HG03060 (cell line): Measurements from ENCODE around the gene PAWR.
"Not testable (repeated sequence)": the region's sequence is repeated elsewhere in the genome, so short reads cannot be mapped to it uniquely, and the experiment has no call there.

Experiments
- ATAC-seq: cut with Tn5 transposase; IDR thresholded peaks from one replicate; pipeline ENCODE4 v1.9.1; 2021; ENCODE audit warnings: low read depth, moderate number of reproducible peaks; ENCODE audit not compliant: unreplicated experiment

The PAWR gene

DNA sequence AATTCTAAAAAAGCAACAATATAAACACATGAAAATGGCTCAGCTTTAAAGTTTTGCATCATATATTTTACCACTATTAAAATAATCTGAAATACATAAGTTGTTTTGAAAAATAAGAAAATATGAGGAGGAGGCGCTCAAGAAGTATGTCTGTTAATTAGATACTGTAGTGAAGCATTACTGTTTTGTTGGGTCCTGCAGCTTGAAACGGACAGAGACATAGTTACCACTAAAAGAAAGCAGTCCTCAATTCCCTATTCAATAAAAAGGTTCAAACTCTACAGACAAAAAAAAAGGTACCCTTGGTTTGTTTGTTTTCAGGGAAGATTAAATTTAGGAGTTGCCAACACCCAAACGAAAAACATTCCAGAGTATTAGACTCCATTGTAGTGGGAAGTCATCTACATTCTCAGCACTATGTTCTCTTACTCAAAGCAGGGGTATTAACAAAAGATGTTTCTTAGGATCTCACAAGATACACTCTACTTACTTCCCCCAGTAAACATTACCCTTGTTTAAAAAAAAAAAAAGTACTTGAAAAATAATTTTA lies 3.0 kb downstream of the PAWR start:
- no peak for ATAC-seq

DNA sequence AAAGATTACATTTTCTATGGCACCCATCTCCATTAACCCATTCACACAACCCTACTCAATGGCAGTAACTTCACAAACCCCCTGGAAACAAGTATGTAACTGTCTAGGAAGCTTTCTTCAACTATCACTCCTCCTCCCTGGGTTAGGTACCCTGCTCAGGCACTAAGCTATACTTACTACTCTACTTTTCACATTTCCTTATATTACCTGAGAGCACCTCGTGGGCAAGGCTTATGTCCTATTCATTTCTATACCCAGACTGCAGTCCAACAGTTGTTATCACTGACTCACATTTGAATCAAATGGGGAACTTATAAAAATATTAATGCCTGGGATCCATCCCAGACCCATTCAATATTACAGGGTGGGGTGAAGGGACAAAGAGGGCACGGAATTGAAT lies 4.6 kb downstream of the PAWR start:
- no peak for ATAC-seq

DNA sequence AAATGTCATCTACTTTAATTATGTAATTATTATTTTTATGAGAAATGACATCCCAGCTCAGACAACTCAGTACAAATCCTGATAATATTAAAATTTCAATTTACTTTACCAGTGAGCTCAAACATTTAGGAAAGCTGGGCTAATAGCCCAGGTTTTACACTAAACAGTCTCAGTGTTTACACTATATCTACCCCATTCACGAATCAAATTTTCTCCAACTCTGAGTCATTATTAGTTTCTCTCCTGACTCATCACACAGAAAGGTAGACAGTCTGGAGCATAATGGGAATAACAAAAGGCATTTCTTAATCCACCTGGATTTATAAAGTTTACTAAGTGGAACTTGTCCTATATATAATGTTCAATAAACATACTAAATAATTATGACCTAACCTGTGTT lies 5.7 kb downstream of the PAWR start:
- no peak for ATAC-seq

DNA sequence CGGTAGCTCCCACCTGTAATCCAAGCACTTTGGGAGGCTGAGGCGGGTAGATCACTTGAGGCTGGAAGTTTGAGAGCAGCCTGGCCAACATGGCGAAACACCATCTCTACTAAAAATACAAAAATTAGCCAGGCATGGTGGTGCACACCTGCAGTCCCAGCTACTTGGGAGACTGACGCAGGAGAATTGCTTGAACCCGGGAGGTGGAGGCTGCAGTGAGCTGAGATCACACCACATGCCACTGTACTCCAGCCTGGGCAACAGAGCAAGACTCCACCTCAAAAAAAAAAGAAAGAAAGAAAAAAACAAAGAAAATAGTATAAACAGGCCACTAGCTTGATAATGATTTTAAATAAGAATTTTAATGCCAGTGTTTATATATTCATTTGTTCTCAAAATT lies 6.4 kb downstream of the PAWR start:
- not testable (repeated sequence) for ATAC-seq

DNA sequence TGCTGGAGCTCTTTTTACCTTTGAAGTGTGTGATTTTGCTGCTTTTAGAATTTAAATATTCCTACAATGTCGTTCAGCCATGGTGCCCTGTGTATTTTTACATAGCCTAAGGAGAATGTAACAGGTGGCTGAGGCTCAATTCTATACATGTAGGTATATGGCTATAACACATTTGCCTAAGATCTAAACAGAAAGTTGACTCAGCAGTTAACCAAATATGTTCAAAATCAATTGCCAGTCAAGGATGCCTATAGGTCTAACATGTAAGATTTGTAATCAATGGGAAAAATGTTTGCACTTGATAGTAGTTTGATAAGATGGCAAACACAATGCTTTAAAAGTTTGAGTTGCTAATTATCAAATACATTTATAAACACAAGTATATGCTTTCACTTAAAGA lies 8.2 kb downstream of the PAWR start:
- ATAC-seq, result no peak

DNA sequence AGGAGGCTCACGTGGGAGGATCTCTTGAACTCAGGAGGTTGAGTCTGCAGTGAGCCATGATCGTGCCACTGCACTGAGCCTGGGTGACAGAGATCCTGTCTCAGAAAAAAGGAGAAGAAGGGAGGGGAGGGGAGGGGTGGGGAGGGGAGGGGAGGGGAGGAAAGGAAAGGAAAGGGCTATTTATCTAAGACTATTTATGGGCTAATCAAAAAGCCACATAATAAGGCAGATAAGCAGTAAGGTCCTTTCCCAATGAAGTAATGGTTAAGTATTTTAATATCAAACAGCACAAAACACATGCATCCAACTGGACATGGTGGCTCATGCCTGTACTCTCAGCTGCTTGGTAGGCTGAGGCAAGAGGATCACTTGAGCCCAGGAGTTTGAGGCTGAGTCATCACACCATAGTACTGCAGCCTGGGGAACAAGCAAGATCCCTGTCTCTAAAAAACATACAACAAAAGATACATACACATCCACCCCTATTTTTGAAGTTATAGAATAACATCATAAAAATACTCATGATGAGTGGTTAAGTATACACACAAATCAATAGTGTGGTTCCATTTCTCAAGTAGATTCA lies 9.7 kb downstream of the PAWR start:
- ATAC-seq, result no peak

DNA sequence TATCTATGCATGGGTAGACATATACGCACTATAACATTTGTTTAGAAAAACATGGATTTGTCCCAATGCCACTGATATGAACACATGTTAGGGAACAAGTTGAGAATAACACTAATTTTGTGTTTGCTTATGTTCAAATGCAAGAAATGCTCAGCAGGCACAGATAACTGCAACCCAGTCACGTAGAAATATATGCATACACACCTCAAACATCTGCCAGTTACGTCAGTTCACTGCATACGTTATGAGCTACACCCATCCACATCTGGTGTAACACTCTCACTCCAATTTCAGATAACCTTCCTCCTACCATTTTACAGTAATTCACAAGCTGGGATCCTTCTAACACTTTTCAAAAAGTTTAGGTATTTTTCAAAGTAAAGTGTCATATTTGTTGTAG lies 10.7 kb downstream of the PAWR start:
- ATAC-seq, result no peak

DNA sequence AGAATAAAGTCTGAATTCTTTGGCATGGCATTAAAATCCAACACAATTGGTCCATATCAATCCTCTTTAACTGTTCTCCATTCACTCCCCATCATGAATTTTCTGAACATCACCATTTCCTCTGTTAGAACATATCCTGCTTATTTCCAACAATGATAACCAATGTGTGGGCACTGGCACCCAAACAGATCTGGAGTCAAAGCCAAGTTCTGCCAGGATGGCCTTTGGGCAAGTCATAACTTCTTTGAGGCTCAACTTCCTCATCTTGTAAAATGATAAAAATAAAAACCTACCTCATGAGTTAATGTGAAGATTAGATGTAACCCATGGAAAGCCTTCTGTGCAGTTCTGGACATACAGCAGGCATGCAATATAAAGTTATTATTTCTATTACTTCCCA lies 12.5 kb downstream of the PAWR start:
- ATAC-seq, result no peak

DNA sequence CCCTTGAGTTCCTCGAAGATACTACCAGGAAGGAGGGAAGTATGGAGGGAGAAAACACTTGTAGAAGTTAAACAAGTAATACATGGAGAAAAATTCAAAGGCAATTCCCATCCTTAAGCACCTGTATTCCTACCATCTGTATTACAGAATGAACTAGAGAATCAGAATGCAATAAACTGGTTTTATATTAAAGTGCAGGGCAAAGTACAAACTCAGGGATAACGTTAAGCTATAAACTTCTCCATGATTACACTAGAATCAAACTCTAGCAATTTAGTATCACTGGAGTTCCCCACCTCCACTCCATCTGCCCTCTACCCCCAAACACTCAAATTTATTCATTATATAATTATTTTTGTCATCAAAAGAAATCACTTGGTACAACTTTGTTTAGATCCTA lies 13.1 kb downstream of the PAWR start:
- no peak for ATAC-seq

DNA sequence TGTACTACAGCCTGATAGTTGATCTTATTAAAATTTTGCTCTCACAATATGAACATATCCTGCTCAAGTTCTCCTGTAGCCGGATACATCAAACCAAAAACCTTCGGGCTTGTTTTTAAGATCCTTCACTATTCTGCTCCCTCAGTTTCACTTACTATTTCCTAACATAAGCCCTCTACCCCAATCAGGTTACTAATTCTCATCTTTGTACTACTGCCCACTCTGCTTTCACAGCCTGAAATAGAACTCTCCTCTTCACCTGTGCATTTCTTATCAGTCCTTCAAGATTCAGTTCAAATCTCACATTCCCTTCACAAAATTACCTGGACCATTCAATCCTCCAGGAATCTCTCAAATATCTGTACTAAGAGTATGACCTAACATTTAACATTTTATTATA lies 14.2 kb downstream of the PAWR start:
- ATAC-seq, result no peak

DNA sequence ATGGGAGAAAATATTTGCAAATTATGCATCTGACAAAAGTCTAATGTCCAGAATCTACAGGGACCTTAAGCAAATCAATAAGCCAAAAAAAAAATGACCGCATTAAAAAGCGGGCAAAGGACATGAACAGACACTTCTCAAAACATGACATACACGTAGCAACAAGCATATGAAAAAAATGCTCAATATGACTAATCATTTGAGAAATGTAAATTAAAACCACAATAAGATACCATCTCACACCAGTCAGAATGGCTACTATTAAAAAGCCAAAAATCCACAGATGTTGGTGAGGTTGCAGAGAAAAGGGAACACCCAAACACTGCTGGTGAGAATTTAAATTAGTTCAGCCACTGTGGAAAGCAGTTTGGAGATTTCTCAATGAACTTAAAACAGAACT lies 16.1 kb downstream of the PAWR start:
- no peak for ATAC-seq

DNA sequence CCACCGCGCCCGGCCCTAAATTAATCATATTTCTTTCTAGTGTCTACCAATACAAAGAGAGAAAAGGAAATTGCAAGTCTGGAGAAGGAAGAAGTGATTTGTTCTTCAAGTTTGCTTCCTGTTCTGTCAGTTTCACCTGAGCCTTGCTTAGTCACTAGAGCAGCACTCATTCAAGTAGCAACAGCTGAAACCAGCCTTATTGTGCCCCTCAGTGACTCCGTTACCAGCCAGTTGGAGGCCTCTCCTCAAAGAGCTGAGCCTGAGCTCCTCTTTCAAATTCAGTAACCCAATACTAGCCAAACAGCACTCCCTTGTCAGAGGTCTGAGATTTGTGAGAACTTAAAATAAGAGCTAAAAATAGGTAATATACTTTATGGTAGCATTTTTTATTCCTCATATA lies 17.4 kb downstream of the PAWR start:
- ATAC-seq, result no peak

DNA sequence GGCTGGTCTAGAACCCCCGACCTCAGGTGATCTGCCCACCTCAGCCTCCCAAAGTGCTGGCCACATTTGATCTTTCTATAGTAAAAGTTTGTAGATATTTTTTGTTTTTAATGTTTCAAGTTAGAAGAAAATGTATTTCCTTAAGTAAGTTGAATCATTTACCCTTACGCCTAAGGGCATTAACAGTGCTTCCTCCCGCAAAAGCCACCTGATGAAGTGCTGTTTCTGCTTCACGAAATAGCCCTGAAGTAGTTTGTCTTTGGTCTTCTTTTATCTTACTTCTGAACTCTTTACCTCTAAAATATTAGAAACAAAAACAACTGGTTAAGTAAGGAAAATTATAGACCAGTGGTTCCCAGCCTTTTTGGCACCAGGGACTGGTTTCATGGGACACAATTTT lies 22.7 kb downstream of the PAWR start:
- ATAC-seq, result no peak

DNA sequence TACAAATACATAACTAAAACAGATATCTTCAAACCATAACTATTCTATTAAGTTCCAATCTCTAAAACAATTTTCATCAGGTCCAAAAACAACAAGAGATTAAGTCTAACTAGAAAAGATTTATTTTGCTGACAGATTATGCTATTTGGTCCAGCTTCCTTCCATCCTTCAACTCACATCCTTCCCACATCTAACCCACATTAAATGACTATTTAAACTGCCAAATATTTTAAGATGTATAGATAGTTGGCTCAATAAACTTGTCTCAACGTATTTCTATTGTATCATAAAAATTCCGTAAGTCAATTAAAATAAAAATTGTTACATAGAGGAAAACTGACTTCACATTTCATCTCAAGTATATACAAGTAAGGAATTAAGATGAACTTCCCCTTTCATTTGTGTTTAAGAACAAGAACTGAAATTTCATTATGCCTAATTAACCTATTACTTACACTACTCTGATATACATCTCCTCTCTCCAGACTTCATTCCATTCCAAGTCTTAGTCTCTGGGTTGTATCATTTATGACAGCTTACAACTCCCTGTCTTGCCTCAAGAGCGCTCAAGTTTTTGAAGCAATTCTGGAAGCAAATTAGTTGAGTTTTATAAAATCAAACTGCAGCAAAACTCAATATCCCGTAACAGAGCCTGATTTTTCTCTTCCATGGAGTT lies 25.4 kb downstream of the PAWR start:
- ATAC-seq, result no peak

DNA sequence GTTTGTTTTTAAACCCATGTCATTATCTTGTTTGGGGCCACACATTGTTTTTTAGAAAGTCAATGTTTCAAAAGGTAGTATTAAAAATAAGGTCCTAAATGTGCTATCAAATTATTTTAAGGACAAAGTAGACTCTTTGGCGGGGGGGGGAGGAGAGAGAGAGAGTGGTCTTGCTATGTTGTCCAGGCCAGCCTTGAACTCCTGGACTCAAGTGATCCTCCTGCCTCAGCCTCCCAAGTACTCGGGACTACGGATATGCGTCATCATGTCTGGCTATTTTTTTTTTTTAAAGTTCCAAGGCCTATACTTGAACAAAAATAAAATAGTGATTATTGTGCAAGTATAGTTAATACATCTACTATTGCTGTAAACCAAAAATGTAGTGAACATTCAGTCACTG lies 26.2 kb downstream of the PAWR start:
- ATAC-seq, result no peak

DNA sequence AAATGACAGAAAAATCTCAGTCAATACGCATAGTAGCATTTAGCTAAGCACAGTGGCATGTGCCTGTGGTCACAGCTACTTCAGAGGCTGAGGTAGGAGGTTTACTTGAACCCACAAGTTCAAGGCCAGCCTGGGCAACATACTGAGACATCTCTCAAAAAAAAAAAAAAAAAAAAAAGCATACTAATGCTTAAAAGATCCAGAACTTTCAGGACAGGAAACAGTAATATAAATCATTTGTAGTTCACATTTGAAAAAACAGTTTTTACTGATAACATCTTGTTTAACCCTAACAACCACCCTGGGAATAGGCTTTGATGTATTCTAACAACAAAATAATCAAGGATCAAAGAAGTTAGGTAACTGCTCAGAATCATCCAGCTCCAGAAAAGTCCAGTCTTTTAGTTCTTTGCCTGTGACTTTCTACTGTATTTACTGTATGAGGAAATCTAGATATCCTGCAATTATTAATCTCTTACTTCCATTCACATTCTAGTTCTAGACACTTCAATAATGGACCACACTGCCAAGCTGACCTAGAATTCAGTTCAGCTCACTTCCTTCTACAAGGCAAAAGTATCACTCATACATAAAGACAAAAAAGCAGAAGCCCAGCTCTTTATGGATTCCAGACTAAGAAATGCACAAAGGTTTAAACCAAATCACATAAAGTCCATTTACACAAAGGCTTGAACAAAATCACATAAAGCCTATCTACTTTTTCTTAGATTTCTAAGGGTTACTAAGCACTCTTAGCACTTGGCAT lies 28.5 kb downstream of the PAWR start:
- no peak for ATAC-seq

DNA sequence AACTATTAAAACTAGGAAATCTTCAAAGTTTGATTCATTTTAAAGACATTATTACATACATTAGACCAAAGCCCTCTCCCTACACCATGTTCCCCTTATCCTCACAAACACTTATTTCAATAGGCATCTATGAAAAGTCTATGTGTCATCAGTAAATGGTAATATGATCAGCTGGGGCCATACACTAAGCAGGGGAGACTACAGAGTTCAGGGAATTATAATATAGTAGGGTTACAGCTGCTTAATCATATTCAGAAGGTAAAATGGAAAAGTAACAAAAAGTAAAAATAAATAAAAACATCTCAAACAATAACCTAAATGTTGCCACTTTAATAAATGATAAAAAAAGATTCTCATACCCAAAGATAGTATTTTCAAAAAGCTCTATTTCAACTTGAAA lies 29.1 kb downstream of the PAWR start:
- ATAC-seq, result no peak

DNA sequence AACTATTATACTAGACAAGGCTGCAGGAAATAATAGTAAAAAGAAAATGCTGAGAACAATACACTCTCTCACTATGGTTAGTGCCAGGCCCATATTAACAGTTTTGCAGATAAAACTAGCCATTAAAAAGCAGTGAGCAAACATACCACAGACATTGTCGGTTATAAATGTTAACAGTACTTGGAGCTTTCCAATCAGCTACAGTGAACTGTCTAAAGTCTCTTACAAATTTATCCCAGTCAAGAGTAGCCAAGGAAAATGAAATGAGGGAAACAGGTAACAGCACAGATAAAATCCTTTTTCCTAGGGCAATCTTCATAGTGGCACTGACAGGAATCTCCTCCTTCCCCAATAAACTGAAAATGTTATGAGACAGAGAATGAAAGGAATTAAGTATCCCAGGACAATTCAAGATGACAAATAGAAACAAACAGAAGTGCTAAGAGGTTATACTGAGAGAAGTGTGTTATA lies 30.8 kb downstream of the PAWR start:
- ATAC-seq, result no peak

DNA sequence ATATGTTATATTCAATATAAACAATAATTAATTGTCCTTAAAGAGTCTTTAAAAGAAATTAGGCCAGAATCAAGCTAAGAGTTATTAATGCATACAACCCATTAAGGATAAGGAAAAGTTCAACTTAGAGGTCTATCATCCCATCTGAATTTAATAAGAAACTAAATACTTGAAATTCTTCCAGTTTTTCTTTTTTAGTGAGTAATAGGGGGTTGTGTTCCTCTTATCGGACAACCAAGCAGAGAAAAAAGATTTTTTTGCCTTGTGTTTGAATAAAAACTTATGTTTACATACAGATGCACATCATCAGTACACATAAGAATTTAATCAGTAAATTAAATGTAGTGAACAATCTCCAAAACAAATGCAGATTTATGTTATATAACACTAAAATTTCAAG lies 32.5 kb downstream of the PAWR start:
- ATAC-seq, result no peak

DNA sequence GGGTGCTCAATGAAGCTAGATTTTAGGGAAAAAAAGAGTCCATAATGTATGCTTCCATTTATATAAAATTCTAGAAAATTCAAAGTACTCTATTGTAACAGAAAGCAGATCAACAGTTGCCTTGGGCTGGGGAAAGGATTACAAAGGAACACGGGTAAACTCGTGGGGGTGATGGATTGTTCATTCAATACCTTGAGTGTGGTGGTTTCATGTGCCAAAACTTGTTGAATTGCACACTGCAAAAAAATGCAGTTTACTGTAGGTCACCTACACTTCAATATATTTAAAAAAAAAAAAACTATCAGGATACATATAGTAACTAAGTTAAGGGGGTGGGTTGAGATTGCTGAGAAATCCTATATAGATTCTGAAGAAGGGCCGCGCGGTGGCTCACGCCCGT lies 33.6 kb downstream of the PAWR start:
- ATAC-seq, result no peak

DNA sequence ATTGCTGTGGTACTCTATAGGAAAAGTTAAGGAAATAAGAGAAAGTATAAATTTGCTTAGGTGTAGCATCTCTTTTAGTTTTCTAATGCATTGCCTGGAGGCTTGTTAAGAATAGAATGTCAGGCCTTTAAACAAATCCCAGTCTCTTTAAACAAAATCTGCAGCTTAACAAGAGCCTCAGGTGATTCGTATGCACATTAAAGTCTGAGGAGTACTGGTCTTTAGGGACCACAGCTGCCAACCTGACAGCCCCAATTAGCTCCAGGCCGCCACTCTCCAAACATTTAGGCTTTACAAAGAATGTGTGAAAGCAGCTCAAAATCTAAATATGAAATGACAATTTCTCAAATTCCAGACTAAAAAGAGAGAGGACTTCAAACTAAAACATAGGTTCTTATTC lies 35.7 kb downstream of the PAWR start:
- ATAC-seq, result no peak

DNA sequence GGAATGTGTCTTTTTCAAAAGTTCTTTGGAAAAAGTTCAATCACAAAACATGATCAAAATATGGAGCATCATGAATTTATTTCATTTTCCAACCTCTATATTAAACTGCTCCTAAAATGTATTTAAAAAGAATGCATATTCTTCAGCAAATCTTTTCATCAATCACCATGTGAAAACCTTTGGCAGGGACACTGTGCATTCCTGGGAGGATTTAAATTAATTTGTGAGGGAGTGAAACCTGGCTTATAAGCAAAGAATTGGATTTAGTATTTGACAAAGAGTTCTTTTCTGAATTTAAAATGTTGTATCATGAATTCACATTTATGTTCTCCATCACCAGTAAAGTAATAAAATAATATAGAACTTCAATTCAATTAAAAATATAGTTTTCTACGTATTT lies 38.2 kb downstream of the PAWR start:
- no peak for ATAC-seq
